AG04450 (cell line): ENCODE data around the gene CARS1. TPM values are rescaled to one million over a fixed set of nuclear protein-coding genes. Genes with fewer than 3 reads are reported as not detected.

Source experiments
- CTCF ChIA-PET: fragments of 300-600, 350-600 bp; formaldehyde crosslinking; extraction: SDS; loops from one replicate; lab custom pipeline; 2022; ENCODE audit warnings: antibody characterized with exemption, inconsistent platforms; lab: Charles Lee
- POLR2A ChIA-PET: fragments of 350-600 bp; formaldehyde crosslinking; extraction: SDS; loops from one replicate; lab custom pipeline; 2021; ENCODE audit warnings: antibody characterized with exemption, inconsistent platforms; lab: Yijun Ruan, JAX
- DNase-seq: peaks from one replicate; pipeline ENCODE4 v3.0.0-alpha.2; 2011; ENCODE audit warnings: low read depth, low spot score
- H3K27ac ChIP-seq: one replicate; pipeline ENCODE4 v1.5.1; 2012; ENCODE audit warnings: low read depth, low read length, control low read depth
- H3K27me3 ChIP-seq: one replicate; pipeline ENCODE4 v1.6.0; 2012; ENCODE audit warnings: low read length; ENCODE audit not compliant: control insufficient read depth, insufficient read depth
- H3K4me3 ChIP-seq: 2 replicates; pipeline ENCODE4 v1.5.1; 2011; ENCODE audit warnings: mild to moderate bottlenecking, low read depth, low read length, control low read depth
- H3K9me3 ChIP-seq: 2 replicates; pipeline ENCODE4 v1.5.1; 2012; ENCODE audit warnings: low read length; ENCODE audit not compliant: control insufficient read depth, insufficient read depth
- CTCF ChIP-seq: IDR thresholded peaks from 2 replicates; pipeline ENCODE4 v1.5.1; 2011; ENCODE audit warnings: low read depth, low read length, control low read depth, inconsistent platforms
- polyA plus RNA-seq: library from polyadenylated mRNA; depleted of rRNA; stranded (reverse); fragments of >200 nt; gene quantifications from 2 replicates; pipeline ENCODE4 v1.2.3, GENCODE V29; 2011

Gene CARS1
- polyA plus RNA-seq, 1 experiment = 139 TPM

GRCh38 chr11:3001496-3001895, 55.7 kb downstream of the CARS1 start:
- no peak for DNase-seq
- CTCF ChIA-PET = no interaction called here
- no peaks in the 10 kb centered on the region for H3K27me3 ChIP-seq
- POLR2A ChIA-PET = interaction anchor here (1.6 kb wide), 1 partner anchor 9 kb away, joined by 4 read pairs; the partner anchor contains the start of gene NAP1L4
- TF ChIP-seq CTCF = no peak
- peak overlapping the region; percentile 47 for H3K27ac ChIP-seq
- H3K9me3 ChIP-seq = no peaks in the 10 kb centered on the region
- no peak overlapping the region for H3K4me3 ChIP-seq

DNA sequence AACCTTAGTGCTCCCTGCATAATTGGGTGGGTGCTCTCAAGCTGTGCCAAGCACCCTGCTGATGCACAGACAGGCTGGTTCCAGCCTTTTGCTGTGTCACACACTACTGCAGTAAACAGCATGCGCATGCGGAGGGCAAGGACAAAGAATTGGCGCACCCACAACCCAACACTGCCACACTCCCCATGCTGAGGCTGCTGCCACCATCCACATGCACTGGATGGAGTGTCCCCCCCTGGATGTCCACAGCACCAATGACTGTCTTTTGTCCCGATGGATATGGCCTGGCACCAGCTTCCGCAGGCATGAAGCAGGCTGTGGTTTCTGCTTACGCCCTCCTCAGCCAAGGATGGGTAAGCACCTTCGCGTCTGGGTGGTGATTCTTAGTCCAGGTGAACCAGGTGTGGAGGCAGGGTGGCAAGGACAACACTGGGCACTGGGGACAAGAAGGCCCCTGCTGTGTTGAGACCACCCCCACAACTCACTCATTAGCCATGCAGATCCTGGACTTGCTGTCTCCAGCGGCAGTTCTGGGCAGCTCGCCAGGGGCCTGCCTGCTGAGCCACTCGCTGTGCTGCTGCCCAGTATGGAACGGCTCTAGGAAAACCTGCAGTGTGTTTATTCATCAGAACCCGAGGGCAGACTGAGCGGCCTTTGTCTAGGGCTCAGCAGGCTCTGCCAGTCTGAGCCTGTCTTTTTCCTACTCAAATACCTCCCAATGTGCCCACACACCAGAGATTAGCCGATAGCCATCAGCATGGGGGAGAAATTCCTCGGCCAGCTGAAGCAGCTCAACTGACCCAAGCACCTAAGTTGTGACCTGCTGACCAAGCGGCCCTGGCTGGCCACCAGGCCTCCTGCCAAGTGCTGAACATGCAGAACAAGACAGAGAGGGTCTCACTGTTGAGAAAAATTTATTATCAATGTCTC, 56.9 kb downstream of the CARS1 start:
- Histone ChIP-seq H3K4me3 (no peak overlapping the region), H3K27ac (peak overlapping the region; percentile 39), H3K9me3 (no peaks in the 10 kb centered on the region), H3K27me3 (no peaks in the 10 kb centered on the region)
- POLR2A ChIA-PET = interaction anchor here (1.6 kb wide), 1 partner anchor 8 kb away, joined by 4 read pairs; the partner anchor contains the start of gene NAP1L4
- no peak for TF ChIP-seq CTCF
- CTCF ChIA-PET = no interaction called here
- DNase-seq = peak; percentile 38

DNA sequence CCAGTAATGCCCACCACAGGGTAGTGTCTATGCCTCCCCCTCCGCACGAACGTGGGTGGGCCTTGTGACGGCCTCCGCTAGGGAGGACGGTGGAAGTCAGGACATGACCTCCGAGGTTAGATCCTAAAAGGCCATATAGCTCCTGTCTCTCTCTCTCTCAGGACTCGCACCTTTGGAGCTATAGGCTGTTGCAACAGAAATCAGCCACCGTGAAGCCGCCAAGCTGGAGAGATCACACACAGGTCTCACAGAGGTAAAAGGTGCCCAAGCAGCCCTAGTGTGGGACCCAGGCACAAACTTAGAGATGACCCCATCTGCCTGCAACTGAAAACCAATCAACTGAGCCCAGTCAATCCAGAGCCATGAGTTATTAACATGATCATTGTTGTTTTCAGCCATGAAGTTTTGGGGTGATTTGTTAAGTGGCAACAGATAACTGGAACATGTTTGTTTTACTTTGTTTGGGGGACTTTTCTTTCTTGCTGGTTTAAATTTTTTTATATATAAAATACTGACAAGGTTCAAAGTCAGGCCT, 57.7 kb downstream of the CARS1 start:
- DNase-seq = no peak
- ChIA-PET POLR2A (interaction anchor here (0.7 kb wide), 1 partner anchor 14 kb away, joined by 5 read pairs; no protein-coding TSS in a partner anchor), CTCF (no interaction called here)
- H3K27ac ChIP-seq = no peak overlapping the region
- no peaks in the 10 kb centered on the region for H3K9me3 ChIP-seq
- H3K27me3 ChIP-seq = no peaks in the 10 kb centered on the region
- no peak for TF ChIP-seq CTCF
- no peak overlapping the region for H3K4me3 ChIP-seq

DNA sequence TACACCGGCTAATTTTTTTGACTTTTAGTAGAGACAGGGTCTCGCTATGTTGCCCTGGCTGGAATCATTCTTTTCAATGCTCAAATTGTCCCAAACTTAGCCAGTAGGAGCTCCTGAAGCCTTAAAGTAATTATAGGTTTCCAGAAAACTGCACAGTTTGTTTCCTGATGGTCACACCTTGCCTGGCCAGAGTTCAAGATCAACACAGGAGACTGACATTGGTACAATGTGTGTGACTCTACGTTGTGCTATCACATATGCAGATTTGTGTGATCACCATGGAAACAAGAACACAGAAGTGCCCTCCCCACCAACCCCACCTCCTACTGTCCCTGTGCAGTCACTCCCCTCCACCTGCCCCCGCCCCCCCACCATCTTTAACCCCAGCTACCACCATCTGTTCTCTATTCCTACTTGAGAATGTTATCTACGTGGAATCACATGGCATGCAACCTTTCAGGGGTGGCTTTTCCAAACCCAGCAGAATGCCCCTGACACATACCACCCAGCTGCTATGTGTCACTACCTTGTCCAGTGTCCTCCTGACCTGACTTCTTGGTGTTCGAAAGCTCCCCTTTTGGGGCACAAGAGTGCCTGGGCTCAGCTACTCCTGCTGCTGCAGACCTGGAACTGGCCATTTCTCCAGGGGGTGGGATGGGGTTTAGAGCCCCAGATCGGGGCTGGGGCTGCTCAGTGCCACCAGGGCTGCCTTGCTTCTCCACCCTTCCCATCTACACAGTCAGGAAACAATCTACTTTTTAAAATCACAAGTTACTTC, 59.0 kb downstream of the CARS1 start:
- CTCF ChIA-PET = no interaction called here
- DNase-seq = no peak
- Histone ChIP-seq H3K27me3 (no peaks in the 10 kb centered on the region), H3K9me3 (no peaks in the 10 kb centered on the region), H3K27ac (no peak overlapping the region), H3K4me3 (no peak overlapping the region)
- POLR2A ChIA-PET = interaction anchor here (0.7 kb wide), 1 partner anchor 8 kb away, joined by 7 read pairs; no protein-coding TSS in a partner anchor
- TF ChIP-seq CTCF = no peak
